ENCODE data around the gene VWA8.

The VWA8 gene

GRCh38 chr13:41700790-41701310 lies 260.1 kb downstream of the VWA8 start:
- no peak for TF ChIP-seq GATA2 (IDR thresholded peaks at IDR 0.05; ENCODE audit: low read depth, low read length)
- TF ChIP-seq GATA3 (IDR thresholded peaks at IDR 0.05; ENCODE audit: low read depth, low read length): no peak

- TF ChIP-seq GATA3 (IDR thresholded peaks at IDR 0.05; ENCODE audit: low read depth, low read length) (no peak), GATA2 (IDR thresholded peaks at IDR 0.05; ENCODE audit: low read depth, low read length) (no peak)
These were observed 261.1 kb downstream of the VWA8 start for GRCh38 chr13:41699759-41700158.

GRCh38 chr13:41697578-41697977 lies 263.3 kb downstream of the VWA8 start:
- TF ChIP-seq GATA2 (IDR thresholded peaks at IDR 0.05; ENCODE audit: low read depth, low read length): no peak
- no peak for TF ChIP-seq GATA3 (IDR thresholded peaks at IDR 0.05; ENCODE audit: low read depth, low read length)

GRCh38 chr13:41696163-41697003 lies 264.5 kb downstream of the VWA8 start:
- no peak for TF ChIP-seq GATA3 (IDR thresholded peaks at IDR 0.05; ENCODE audit: low read depth, low read length)

- no peak for TF ChIP-seq GATA2 (IDR thresholded peaks at IDR 0.05; ENCODE audit: low read depth, low read length)
These were observed 266.2 kb downstream of the VWA8 start for GRCh38 chr13:41694545-41695301.

GRCh38 chr13:41693434-41693833 lies 267.5 kb downstream of the VWA8 start:
- no peak for TF ChIP-seq GATA3 (IDR thresholded peaks at IDR 0.05; ENCODE audit: low read depth, low read length)
- TF ChIP-seq GATA2 (IDR thresholded peaks at IDR 0.05; ENCODE audit: low read depth, low read length): no peak

GRCh38 chr13:41691274-41691673 lies 269.6 kb downstream of the VWA8 start:
- no peak for TF ChIP-seq GATA3 (IDR thresholded peaks at IDR 0.05; ENCODE audit: low read depth, low read length)
- TF ChIP-seq GATA2 (IDR thresholded peaks at IDR 0.05; ENCODE audit: low read depth, low read length): no peak

- TF ChIP-seq GATA3 (IDR thresholded peaks at IDR 0.05; ENCODE audit: low read depth, low read length) (no peak), GATA2 (IDR thresholded peaks at IDR 0.05; ENCODE audit: low read depth, low read length) (no peak)
These were observed 278.1 kb downstream of the VWA8 start for GRCh38 chr13:41682766-41683165.

GRCh38 chr13:41682001-41682400 lies 278.9 kb downstream of the VWA8 start:
- TF ChIP-seq GATA2 (IDR thresholded peaks at IDR 0.05; ENCODE audit: low read depth, low read length): no peak

- TF ChIP-seq GATA2 (IDR thresholded peaks at IDR 0.05; ENCODE audit: low read depth, low read length) (no peak), GATA3 (IDR thresholded peaks at IDR 0.05; ENCODE audit: low read depth, low read length) (no peak)
These were observed 279.3 kb downstream of the VWA8 start for GRCh38 chr13:41681587-41681986.

GRCh38 chr13:41680900-41681299 lies 280.0 kb downstream of the VWA8 start:
- TF ChIP-seq GATA2 (IDR thresholded peaks at IDR 0.05; ENCODE audit: low read depth, low read length) (no peak), GATA3 (IDR thresholded peaks at IDR 0.05; ENCODE audit: low read depth, low read length) (no peak)

- TF ChIP-seq GATA3 (IDR thresholded peaks at IDR 0.05; ENCODE audit: low read depth, low read length): no peak
- TF ChIP-seq GATA2 (IDR thresholded peaks at IDR 0.05; ENCODE audit: low read depth, low read length): no peak
These were observed 282.1 kb downstream of the VWA8 start for GRCh38 chr13:41678848-41679247.

- TF ChIP-seq GATA3 (IDR thresholded peaks at IDR 0.05; ENCODE audit: low read depth, low read length): no peak
- TF ChIP-seq GATA2 (IDR thresholded peaks at IDR 0.05; ENCODE audit: low read depth, low read length): no peak
These were observed 282.7 kb downstream of the VWA8 start for GRCh38 chr13:41678249-41678648.

- TF ChIP-seq GATA2 (IDR thresholded peaks at IDR 0.05; ENCODE audit: low read depth, low read length) (no peak), GATA3 (IDR thresholded peaks at IDR 0.05; ENCODE audit: low read depth, low read length) (no peak)
These were observed 285.6 kb downstream of the VWA8 start for GRCh38 chr13:41675306-41675705.

GRCh38 chr13:41674246-41674645 lies 286.7 kb downstream of the VWA8 start:
- TF ChIP-seq GATA2 (IDR thresholded peaks at IDR 0.05; ENCODE audit: low read depth, low read length) (no peak), GATA3 (IDR thresholded peaks at IDR 0.05; ENCODE audit: low read depth, low read length) (no peak)
